Measurements from ENCODE around the gene AP2A2.

AP2A2 gene

DNA sequence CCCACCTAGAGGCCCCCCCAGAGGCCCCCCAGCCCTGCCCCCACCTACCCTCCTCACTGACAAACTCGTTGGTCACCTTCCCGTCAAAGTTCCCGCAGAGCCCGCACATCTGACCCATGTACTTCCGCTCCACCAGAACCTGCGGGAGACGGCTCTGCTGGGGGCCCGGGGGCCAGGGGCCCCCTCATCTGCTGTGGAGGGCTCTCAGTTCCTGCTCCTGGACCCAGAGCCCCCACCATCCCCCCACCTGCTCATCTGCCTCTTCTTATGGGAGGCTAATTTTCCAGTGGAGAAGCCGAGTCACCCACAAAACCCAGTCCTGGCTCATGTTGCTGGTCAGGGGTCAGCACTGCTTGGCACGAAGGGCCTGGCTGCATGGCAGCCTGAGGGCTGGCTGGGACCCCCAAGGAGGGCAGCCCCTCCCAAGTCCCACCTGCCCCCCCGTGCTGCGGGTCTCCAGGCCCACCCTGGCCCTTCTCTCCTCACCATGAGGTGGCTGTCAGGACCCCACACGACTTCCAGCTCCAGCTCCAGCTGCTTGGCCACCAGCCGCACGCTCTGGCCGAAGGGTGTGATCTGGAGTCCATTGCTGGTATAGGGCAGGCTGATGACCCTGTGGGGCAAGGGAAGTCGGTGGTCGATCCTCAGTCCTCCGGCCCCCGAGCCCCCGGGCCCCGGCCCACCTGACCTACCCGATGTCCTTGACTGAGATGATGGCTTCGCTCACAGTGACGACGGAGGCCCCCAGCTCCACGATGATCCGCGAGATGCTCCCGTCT lies 105.6 kb downstream of the AP2A2 start:
- DNase-seq: no peak

DNA sequence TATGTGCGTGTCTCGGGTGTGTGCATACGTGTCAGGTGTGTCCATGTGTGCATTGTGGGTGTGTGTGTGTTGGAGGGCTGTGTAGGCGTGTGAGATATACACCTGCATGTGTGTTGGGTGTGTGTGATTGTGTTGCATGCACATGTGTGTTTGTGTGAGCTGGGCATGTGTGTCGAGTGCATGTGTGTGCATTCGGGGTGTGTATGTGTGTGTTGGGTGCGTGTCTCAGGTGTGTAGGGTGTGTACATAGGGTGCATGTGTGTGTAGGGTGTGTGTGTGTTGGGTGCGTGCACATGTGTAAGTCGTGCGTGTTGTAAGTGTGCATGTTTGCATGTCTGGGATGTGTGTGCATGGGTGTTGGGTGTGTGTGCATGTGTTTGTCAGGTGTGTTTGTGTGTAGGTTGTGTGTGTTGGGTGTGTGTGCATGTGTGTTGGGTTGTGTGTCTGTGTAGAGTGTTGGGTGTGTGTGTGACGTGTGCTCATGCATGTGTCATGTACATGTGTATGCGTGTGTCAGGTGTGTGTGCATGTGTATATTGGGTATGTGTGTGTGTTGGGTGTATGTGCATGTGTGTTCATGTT lies 106.7 kb downstream of the AP2A2 start:
- no peak for DNase-seq

DNA sequence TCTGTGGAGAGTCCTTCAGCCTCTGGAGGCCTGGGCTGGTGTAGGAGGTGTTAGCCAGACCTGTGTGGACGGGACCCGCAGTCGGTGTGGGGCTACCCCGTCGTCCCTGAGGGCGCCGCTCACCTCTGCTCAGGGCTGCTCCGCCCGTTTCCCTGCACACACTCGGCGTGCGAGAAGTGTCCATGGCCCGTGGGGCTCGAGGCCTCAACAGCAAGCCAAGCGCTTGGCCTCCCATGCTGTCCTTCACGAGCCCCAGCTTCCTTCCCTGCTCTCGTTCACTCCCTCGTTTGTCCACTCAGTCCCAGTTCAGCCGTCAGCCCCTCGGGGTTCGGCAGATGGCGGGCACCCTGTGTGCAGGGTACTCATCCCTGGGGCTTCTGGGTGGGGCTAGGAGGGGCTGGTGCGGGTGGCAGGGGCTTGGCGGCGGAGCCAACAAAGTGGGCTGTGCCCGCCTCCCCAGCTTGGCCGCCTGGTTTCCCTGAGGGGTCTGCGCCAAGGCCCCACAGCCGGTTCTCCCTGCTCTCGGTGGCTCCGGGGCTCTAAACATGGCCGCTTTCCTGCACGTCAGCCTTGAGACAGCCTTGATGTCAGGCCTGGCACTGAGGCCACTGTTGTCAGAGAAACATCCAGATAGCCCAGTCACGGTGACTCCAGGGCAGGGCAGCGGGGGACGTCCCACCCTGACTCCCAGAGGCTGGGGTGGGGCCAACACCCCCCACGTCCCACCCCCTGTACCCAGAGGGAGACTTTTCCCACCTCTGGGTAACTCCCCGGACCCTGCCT lies 107.5 kb downstream of the AP2A2 start:
- DNase-seq: no peak

DNA sequence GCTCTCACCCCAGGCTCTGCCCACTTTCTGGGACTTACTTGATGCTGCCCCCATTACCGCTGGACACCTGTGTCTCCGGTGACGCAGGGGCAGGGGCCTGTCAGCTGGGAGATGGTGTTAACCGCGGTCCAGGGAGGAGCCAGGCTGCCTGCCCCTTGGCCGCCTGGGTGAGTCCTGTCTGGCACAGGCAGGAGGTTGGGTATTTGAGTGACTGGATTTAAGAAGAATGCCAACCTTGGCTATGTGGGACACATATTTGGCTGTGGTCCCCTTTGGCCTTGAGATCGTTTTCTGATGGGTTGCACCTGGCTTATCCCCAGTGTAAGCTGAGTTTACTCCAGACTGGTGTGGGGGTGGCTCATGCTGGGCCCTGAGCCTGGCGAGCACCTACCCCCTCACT lies 108.3 kb downstream of the AP2A2 start:
- DNase-seq: no peak

DNA sequence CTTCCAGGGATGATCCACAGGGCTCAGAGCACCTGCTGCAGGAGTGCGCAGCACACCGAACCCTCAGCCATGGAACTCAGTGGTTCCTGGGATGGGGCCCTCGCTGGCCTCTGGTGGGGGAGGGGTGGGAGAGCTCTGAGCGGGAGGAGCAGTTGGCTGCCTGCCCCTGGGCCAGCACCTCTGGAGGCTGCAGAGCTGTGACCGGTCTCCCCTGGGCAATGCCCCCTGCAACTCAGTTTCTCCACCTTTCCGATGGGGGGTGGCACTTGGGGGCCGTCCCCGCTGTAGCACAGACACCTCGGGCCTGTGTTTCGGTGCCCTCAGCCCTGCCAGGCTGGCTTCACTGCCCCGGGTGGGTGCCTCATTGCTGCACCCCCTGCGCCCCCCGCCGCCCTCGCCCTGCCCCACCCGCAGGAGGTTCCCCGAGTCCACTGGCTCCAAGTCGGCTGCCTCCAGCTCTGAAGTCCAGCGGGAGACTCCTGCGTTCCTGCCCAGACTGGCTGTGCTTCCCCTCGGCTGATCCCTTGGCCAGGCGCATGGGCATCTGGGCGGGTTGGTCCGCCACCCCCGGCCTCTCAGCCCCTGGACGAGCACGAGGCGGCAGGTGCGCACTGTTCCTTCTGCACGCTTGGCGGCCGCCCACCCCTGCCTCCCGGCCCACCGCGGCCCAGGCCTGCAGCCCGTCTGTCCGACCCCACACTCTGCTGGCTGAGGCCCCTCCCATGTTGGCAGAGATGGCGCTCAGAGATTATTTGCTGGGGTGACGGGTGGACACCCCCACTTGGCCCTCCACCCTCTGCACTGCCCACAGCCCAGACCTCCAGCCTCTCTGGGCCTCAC lies 109.0 kb downstream of the AP2A2 start:
- DNase-seq: no peak

DNA sequence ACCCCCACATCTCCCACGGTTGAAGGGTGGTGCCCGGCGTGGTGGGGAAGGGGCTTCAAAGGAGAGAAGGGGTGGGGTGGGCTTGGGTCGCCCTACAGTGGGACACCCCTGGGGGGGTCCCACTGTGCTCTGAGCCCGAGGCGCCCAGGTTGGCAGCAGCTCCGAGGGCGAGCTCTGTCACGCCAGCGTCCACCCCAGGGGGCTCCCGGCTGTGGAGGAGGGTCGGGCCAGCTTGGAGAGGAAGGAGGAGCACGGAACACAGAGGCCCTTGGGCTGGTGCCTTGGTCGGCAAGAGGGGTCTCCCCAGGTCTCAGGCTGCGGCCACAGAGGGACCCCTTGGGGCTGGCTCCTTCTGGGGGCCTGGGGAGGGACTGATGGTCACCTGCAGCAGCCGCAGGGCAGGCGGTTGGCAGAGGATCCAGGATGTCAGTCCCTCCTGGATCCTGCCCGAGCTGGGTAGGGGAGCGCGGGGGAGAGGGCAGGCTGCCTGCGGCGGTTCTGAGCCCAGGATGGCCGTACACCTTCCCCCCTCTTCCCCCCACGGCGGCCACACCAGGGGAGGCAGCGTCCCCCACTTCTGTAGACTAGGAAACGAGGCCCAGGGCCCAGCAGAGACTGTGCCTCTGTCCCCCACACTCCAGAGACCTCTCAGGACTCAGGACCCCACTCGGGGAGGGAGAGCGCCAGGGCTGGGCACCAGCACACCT lies 110.1 kb downstream of the AP2A2 start:
- no peak for DNase-seq

DNA sequence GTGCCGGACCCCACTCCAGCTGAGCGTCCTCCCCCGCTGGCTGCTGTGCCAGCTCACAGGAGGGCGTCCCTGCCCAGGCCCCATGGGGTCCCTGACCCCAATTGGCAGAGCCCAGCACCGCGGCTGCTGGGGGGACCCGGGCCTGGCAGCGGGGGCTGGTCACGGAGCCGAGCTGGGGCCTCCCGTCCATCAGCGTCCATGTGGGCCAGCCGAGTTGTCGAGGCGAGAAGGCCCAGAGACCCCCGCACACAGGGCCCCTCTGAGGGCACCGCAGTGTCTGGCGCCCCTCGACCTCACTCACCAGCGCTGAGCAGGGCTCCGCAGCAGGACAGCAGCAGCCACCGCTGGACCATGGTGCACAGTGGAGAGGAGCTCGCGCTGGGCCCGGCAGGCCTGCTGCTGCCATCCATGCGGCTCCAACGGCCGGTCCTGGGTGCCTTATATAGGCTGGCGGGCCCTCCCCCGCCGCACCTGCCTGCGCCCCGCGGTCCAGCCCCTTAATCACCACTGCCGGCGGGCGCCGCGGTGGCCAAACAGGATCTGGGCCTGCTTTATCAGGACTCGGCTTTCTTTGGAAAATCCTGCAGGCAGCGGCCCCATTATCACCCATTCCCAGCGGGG lies 110.7 kb downstream of the AP2A2 start, which contains the start of gene MUC6:
Gene MUC6 (minus strand): TSS at position 416 of the 621 bp plus-strand sequence. CDS start 63 bp downstream, at position 353.
- DNase-seq: no peak

DNA sequence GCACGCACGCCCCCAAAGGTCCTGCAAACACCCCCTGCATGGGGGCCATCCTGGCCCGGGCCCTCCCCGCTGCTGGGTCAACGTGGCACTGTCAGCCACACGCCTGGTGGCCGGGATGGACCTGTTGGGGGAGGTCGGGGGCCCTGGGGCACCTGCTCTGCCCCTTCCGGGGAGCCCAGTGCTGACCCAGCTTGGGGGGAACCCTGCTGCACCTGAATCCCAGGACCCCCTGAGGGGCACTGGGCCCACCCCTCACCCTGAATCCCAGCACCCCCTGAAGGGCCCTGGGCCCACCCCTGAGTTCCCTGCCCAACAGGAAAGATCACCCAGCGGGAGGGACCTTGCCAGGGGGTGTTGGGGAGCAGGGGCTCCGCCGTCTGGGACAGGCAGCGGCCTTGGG lies 111.3 kb downstream of the AP2A2 start:
- DNase-seq: no peak

DNA sequence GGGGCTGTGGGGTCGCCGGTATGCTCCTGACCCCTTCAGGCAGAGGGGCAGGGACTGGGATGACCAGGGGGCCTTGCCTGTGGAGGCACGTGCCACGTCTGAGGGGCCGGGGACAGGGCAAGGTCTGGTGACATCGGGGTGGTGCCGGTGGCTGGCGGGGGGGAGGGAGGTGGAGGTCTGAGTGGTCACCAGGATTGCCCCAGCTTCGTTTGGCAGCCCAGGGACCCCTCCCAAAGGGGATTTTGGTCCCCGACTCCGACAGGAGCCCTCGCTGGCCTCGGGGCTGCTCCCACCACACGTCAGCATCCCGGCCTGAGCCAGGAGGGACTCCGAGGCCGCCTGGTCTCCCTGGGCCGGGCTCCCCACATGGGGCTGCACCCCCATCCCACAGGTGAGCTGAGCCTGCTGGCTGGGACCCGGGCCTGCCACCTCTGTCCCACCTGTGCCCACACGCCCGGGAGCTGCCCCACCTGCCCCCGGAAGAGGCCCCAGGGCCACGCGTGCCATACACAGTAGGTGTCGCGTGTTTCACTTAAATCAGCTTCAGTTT lies 111.9 kb downstream of the AP2A2 start:
- no peak for DNase-seq

DNA sequence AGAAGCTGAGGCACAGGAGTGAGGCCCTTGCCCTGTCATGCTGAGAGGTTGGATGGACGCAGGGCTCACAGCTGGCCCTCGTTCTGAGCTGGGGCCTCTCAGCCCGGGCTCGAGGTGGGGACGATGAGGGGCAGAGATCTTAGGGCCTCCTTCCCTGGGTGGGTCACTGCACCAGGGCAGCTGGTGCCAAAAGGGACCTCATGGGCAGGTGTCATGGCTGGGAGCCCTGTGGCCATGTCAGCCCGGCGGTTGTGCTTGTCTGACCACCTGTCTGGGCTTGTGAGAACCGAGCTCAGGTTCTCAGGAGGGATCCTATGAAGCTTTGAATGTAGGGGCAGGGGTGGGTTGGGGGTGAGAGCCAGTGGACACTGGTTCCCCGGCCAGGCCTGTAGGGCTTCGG lies 112.7 kb downstream of the AP2A2 start:
- no peak for DNase-seq

DNA sequence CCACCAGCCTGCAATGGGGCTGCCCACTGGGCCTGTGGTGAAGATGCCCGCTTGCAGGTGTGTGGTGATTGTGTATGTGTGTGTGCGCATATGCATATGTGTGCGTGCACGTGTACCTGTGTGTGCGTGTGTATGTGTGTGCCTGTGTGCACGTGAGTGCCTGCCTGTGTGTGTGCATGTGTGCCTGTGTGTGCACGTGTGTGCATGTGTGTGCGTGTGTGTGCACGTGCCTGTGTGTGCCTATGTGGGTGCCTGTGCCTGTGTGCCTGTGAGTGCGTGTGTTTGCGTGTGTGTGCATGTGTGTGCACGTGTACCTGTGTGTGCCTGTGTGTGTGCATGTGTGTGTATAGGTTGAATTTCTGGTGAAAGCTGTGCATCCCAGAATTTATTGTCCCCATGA lies 113.3 kb downstream of the AP2A2 start:
- no peak for DNase-seq

DNA sequence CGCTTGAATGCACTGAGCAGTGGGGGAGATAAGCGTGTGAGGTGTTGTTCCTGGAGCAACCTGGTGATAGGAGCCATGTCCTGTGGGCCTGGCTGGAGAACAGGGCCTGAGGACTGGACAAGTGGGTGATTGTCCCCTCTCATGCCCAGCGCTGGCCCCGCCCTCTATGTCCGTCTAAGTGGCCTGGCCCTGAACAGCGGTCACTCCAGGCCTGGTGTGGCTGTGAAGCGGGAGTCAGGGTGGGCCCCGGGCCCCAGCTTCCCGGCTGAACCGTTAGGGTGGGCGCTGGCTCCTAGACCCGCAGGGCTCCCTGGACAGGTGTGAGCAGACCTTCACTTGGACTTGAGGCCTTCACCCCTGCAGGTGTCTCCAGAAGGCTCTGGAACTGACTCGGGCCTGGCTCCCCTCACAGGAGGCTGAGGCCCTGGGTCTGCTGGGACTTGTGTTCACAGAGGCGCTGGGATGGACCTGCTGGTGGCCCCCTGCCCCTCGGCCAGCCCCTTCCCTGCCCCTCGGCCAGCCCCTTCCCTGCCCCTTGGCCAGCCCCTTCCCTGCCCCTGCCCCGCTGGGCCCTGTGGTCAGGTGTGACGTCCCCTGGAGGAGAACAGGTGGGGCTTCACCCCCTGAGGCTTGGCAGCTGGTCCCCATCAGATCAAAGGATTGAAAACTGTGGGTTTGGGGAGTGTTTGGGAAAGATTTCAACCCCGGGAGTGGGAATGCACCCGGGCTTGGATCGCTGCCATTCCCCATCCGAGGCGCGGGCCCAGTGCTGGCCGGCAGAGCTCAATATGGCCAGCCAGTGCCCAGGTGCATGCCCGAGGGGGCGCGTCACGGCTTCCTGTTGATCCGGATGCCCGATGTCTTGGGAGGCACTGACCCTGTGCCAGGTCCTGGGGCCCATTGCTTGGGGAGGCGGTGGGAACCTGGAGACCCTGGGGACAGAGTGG lies 114.1 kb downstream of the AP2A2 start:
- DNase-seq: no peak

DNA sequence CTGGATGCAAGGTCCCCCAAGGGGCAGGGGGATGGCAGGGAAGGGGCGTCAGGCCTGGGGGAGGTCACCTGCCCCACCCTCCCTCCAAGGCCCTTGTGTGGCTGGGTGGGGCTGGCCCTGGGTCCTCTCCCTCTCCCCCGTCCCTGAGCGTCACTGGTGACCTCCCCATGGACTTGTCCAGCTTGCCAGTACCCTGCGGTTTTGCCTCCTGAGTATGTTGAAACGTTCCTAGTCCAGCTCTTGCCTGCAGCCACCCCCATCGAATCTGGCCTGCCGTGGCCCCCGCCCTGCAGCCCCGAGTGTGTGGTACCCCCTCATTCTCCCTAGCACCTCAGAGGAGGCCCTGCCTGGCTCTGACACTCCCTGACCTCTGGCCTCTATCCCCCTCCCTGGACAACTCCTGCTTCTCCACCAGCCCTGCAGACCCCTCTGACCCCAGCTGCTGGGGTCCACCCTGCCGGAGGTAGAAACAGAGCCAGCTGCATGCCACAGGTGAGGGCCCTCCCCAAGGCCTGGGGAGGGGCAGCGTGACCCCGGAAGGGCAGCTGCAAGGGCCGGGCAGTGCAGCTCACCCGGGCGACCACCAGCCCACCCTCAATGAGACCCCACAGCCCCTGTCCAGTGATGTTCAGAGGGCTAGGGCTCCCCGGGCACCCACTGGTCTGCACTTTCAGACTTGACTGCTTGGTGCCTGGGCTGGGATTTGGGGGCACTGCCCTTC lies 114.9 kb downstream of the AP2A2 start:
- DNase-seq: no peak

DNA sequence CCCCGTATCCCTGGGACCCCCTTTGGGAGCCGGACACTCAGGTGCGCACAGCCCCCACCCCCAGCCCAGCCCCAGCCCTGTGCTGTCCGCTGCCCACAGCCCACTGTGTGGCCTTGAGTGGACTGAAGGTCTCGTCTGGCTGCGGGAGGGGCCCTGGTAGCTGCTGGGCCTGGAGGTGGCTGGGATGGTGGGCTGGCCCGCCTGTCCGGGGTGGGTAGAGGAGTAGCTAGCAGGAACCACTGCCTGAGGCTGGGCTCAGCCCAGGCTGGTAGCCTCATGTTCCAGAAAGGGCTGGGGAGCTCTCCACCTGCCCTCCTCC lies 115.4 kb downstream of the AP2A2 start:
- DNase-seq: no peak

DNA sequence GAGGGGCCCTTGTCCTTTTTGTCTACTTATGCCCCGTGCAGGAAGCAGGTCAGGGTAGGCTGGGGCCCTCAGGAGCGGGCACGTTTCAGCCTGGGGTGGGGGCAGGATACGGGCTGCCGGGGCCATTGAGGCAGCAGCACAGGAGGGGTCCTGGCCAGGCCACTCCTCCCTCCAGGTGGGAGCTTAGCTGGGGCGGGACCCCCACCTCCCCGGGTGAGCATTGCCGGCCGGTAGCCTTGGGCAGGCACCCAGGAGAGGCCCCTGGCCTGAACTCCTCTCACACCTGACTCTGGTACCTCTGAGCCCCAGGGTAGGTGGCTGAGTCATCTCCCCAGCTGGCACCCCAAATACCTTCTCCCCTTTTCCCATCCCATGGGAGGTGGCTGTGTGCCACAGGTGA lies 115.8 kb downstream of the AP2A2 start:
- no peak for DNase-seq

DNA sequence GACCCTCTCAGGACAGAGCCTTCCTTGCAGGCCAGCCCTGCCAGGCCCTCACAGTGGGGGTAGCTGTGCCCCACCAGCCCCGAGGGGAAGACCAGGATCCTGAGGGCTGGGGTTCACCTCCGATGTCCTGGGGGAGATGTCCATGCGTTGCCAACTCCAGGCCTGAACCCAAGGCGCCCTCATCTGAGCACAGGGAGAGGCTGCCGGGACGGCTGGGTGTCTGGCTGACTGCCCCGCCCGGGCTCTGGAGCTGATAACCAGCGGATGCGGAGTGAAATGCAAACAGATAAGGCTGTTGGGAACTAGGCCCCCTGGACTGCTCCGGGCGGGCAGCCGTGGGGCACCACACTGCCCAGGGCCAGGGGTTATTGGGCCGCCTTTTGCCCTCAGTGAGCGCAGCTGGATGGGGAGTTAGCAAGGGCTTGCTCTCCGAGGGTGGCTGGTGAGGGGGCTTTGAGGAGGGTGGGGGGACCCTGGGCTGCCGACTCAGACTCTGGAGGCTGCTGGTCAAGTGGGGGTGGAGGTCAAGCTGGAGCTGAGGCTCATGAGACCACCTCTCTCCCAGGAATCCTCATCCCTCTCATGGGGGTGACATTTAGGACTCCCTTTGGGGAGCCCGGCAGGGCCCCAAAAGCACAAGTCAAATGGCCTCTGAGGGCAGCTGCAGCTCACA lies 116.4 kb downstream of the AP2A2 start:
- DNase-seq: no peak

DNA sequence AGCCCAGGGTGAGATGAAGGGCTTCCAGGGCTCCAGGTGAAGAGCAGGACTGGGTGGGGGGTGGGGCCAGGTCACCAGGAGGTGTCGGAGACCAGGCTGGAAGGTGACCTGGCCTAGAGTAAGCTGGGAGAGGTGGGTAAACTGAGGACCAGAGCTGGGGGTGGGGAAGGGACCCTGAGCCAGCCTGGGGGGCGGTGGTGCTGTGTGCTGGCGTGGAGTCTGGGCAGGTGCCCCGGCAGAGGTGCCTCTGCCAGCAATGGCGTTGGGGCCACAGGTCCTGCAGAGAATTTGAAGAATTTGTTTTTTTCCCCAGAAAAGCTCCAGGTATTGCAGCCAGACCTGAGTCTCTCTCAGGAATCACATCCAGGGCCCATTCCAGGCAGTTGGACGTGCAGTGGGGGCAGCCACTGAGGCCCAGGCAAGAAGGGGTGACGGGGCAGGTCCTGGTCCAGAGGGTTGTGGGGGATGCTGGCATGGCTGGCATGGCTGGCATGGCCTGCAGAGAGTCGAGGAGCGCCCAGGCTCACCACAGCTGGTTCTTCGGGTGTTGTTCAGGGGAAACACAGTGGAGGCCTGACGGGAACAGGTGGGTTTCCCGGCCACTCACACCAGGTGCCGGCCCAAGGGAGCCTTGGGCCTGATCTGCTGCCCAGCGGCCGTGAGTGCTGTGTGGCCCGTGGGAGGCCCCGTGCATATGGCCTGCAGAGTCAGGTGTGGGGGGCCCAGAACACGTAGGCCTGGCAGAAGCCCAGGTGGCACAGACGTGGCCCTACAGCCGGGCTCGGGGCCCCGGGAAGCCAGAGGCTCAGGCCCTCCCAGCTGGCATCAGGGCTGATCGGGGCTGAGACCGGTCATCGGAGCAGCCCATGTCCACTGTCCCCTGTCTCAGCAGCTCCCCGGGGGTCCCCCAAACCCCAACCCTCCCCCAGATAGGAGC lies 117.2 kb downstream of the AP2A2 start:
- no peak for DNase-seq

DNA sequence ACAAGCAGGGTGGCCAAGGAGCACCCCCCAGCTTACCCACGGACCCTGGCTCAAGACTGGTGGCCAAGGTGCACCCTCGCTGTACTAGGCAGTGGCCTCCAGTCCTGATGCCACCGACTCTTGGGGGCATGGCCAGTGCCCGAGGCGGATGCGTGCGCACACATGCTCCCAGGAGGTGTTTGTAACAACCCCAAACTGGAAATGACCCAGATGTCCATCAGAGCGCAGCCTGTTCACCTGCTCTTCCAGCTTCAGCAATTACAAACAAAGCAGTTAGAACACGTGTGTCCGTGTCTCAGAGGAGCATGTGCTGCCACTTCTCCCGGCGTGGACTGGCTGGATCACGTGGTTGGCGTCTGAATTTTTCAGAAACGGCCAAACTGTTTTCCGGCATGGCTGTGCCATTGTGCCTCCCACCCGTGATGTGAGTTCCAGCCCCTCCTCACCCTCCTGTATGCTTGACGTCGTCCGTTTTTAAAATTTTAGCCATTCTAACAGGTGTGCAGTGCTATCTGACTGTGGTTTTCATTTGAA lies 118.0 kb downstream of the AP2A2 start:
- DNase-seq: no peak

Data from NCI-H446 (cell line).